K562 (cell line): ENCODE data around the gene SCGB1D4. TPM values are rescaled to one million over a fixed set of nuclear protein-coding genes. Genes with fewer than 3 reads are reported as not detected.

ENCODE experiments used
- ATAC-seq: fragments of 200-7000 bp; cut with Tn5 transposase; 3 replicates; pipeline ENCODE4 v1.9.1; 2020; ENCODE audit warnings: moderate library complexity
- BruUV-seq: library from RNA; stranded (reverse); fragments of 400-500 nt; replicated peaks from 2 replicates; lab custom pipeline; 2021; lab: Mats Ljungman, UMichigan
- CTCF ChIA-PET: fragments of 300-600 bp; formaldehyde crosslinking; extraction: SDS; loops from one replicate; lab custom pipeline; 2021; ENCODE audit warnings: low intra/inter-chr PET ratio; lab: Yijun Ruan, JAX
- POLR2A ChIA-PET: fragments of 300-600, 350-650 bp; sonication (Branson Sonifier 250); formaldehyde crosslinking; extraction: SDS; loops from one replicate; lab custom pipeline; 2021; ENCODE audit warnings: antibody characterized with exemption, inconsistent platforms; lab: Yijun Ruan, JAX
- DNase-seq, 4 experiments: peaks; one replicate each; pipeline versions ENCODE4 v3.0.0 to v3.0.0-alpha.2; 2011 to 2018; ENCODE audit warnings: low spot score in 3 of 4, mixed read lengths in 3 of 4; ENCODE audit errors: extremely low read depth in 1 of 4
- FAIRE-seq: peaks from 2 replicates; lab custom pipeline; 2011; peaks lifted over from hg19 to GRCh38; lab: Jason Lieb, UNC
- H2AFZ ChIP-seq: 2 replicates; pipeline ENCODE4 v1.6.0; 2011; ENCODE audit warnings: low read depth, low read length, control low read depth, inconsistent platforms
- H3K27ac ChIP-seq: fragments of 200-600 bp; 3 replicates; pipeline ENCODE4 v1.8.0; 2011; ENCODE audit warnings: low read depth, mild to moderate bottlenecking, control low read depth, inconsistent platforms, low read length, moderate library complexity, mixed read lengths; ENCODE audit errors: extremely low read depth
- H3K27me3 ChIP-seq, 2 experiments: fragments of 300-600 bp in 1 of 2; 2 replicates in 1 of 2; 3 replicates in 1 of 2; pipeline versions ENCODE4 v1.6.0 to v1.8.0; 2011; ENCODE audit warnings: inconsistent platforms in 2 of 2, low read length in 2 of 2, mild to moderate bottlenecking in 1 of 2, mixed read lengths in 1 of 2, moderate library complexity in 1 of 2; ENCODE audit not compliant: control insufficient read depth in 2 of 2, insufficient read depth in 2 of 2
- H3K36me3 ChIP-seq: fragments of 300-600 bp; 3 replicates; pipeline ENCODE4 v1.8.0; 2011; ENCODE audit warnings: mild to moderate bottlenecking, low read length, inconsistent platforms; ENCODE audit not compliant: control insufficient read depth, insufficient read depth
- H3K4me1 ChIP-seq, 2 experiments: fragments of 200-600 bp in 1 of 2; replicated peaks in 1 of 2; 2 replicates in 1 of 2; 3 replicates in 1 of 2; pipeline versions ENCODE4 v1.5.1 to v1.8.0; 2011; ENCODE audit warnings: inconsistent platforms in 2 of 2, low read length in 2 of 2, mild to moderate bottlenecking in 1 of 2, mixed read lengths in 1 of 2, moderate library complexity in 1 of 2; ENCODE audit not compliant: control insufficient read depth in 2 of 2, insufficient read depth in 2 of 2
- H3K4me2 ChIP-seq: 2 replicates; pipeline ENCODE4 v1.6.1; 2011; ENCODE audit warnings: low read length, control low read depth, inconsistent platforms, mixed read lengths; ENCODE audit not compliant: insufficient read depth
- H3K4me3 ChIP-seq: fragments of 200-600 bp; sonication (generic), shearing (Covaris generic); 2 replicates; pipeline ENCODE4 v1.5.1; 2016; ENCODE audit warnings: control low read depth, inconsistent platforms
- H3K79me2 ChIP-seq: fragments of 200-600 bp; 3 replicates; pipeline ENCODE4 v1.8.0; 2011; ENCODE audit warnings: low read length, inconsistent platforms; ENCODE audit not compliant: control insufficient read depth, insufficient read depth
- H3K9ac ChIP-seq, 2 experiments: 2 replicates each; pipeline versions ENCODE4 v1.6.0 to v1.6.1; 2011; ENCODE audit warnings: low read depth in 2 of 2, low read length in 2 of 2, control low read depth in 1 of 2, inconsistent platforms in 1 of 2, mild to moderate bottlenecking in 1 of 2, mixed read lengths in 1 of 2; ENCODE audit not compliant: insufficient read depth in 1 of 2
- H3K9me1 ChIP-seq: one replicate; pipeline ENCODE4 v1.6.0; 2011; ENCODE audit warnings: inconsistent platforms, mild to moderate bottlenecking, low read length, moderate library complexity; ENCODE audit not compliant: control insufficient read depth, insufficient read depth
- H3K9me3 ChIP-seq: replicated peaks from 2 replicates; pipeline ENCODE4 v1.5.1; 2011; ENCODE audit warnings: low read depth, low read length, inconsistent platforms; ENCODE audit not compliant: control insufficient read depth, insufficient read depth
- H4K20me1 ChIP-seq: replicated peaks from 2 replicates; pipeline ENCODE4 v1.6.1; 2011; ENCODE audit warnings: low read length, inconsistent platforms, mixed read lengths; ENCODE audit not compliant: control insufficient read depth, insufficient read depth
- CCAR2 ChIP-seq: fragments of 200-400 bp; formaldehyde crosslinking; IDR thresholded peaks from 2 replicates; pipeline ENCODE4 v1.6.1; 2017; ENCODE audit warnings: mild to moderate bottlenecking, low read depth, low read length
- COPS2 ChIP-seq: fragments of 450-650 bp; conservative IDR thresholded peaks from 2 replicates; pipeline ENCODE4 v1.6.1; 2016; ENCODE audit warnings: mild to moderate bottlenecking, moderate library complexity
- EP400 ChIP-seq: fragments of 450-650 bp; IDR thresholded peaks from 2 replicates; pipeline ENCODE4 v1.6.1; 2017; ENCODE audit warnings: antibody characterized with exemption, mild to moderate bottlenecking, moderate library complexity
- HMGN3 ChIP-seq: IDR thresholded peaks from 2 replicates; pipeline ENCODE4 v1.6.1; 2011; ENCODE audit warnings: borderline replicate concordance, low read depth, mild to moderate bottlenecking, mixed read lengths, low read length; ENCODE audit not compliant: insufficient read length; ENCODE audit errors: extremely low read depth
- ILF3 ChIP-seq: fragments of 450-650 bp; IDR thresholded peaks from 2 replicates; pipeline ENCODE4 v1.6.1; 2018; ENCODE audit warnings: antibody characterized with exemption, mild to moderate bottlenecking, moderate library complexity, borderline replicate concordance
- KLF13 ChIP-seq: fragments of 450-650 bp; IDR thresholded peaks from 2 replicates; pipeline ENCODE4 v1.6.1; 2016; ENCODE audit warnings: missing genetic modification characterization, low read depth, mild to moderate bottlenecking, missing compliant biosample characterization, moderate library complexity, borderline replicate concordance
- MAZ ChIP-seq, 2 experiments: fragments of 450-650 bp in 1 of 2; sonication (generic) in 1 of 2; formaldehyde crosslinking; IDR thresholded peaks in 1 of 2; conservative IDR thresholded peaks in 1 of 2; 2 replicates each; pipeline versions ENCODE4 v1.4.0 to v1.5.0; 2020; ENCODE audit warnings: mild to moderate bottlenecking in 1 of 2, missing genetic modification reagents in 1 of 2
- SMARCB1 ChIP-seq: IDR thresholded peaks from 2 replicates; pipeline ENCODE4 v1.6.1; 2011; ENCODE audit warnings: improper control_type of control experiment, low read depth; ENCODE audit not compliant: insufficient read length
- ZBTB7A ChIP-seq: IDR thresholded peaks from 2 replicates; pipeline ENCODE4 v1.6.1; 2011; ENCODE audit warnings: low read depth, mild to moderate bottlenecking, low read length, moderate library complexity, borderline replicate concordance; ENCODE audit not compliant: control insufficient read depth
- ZHX1 ChIP-seq: fragments of 150-350 bp; conservative IDR thresholded peaks from 2 replicates; pipeline ENCODE4 v1.6.1; 2014; ENCODE audit warnings: low read length
- ZNF165 ChIP-seq: fragments of 250-450 bp; sonication (Bioruptor Pico); IDR thresholded peaks from 2 replicates; pipeline ENCODE4 v1.4.0; 2020; ENCODE audit warnings: borderline replicate concordance
- ZNF184 ChIP-seq: sonication (generic); formaldehyde crosslinking; IDR thresholded peaks from 2 replicates; pipeline ENCODE4 v1.5.0; 2020; ENCODE audit warnings: missing genetic modification reagents
- ZNF561 ChIP-seq: fragments of 450-650 bp; formaldehyde crosslinking; conservative IDR thresholded peaks from 2 replicates; pipeline ENCODE4 v1.4.0; 2020; ENCODE audit warnings: mild to moderate bottlenecking, moderate library complexity
- WGBS: fragments of 100-300 bp; shearing (Covaris generic); methylation state at CpG from one replicate; pipeline ENCODE4 v1.1.6; 2016; ENCODE audit warnings: low coverage, mixed read lengths; ENCODE audit not compliant: insufficient coverage; ENCODE audit errors: missing lambda C conversion rate; 5-methylcytosine and 5-hydroxymethylcytosine counted together
- in situ Hi-C: fragments of 300-500 bp; cut with MboI; formaldehyde crosslinking; loops from 4 replicates; pipeline ENCODE4 v1.15.0; 2018; ENCODE audit warnings: inconsistent platforms, mixed read lengths
- intact Hi-C: fragments of 100-400 bp; cut with micrococcal nuclease; formaldehyde crosslinking; loops from 2 replicates; pipeline ENCODE4 v1.14.2; 2022
- polyA plus RNA-seq, 8 experiments: library from polyadenylated mRNA; depleted of rRNA in 4 of 8; stranded (reverse) in 5 of 8; unstranded in 3 of 8; fragments of >200 nt; fragmentation: Nextera tagmentation in 2 of 8; fragmentation: Illumina TruSeq in 1 of 8; extraction: Ambion mirVana in 2 of 8; extraction: Trizol in 1 of 8; gene quantifications; 2 replicates each; pipeline versions ENCODE4 v1.2.1 to v1.2.3, GENCODE V29; 2011 to 2014; ENCODE audit warnings: inconsistent platforms in 1 of 8, missing spikeins in 1 of 8
- total RNA-seq, 7 experiments: library from RNA; depleted of rRNA in 6 of 7; stranded (reverse); fragments of >200 nt in 6 of 7; fragmentation: Illumina TruSeq in 2 of 7; extraction: Trizol in 2 of 7; gene quantifications; 2 replicates each; pipeline versions ENCODE4 v1.2.1 to v1.2.3, GENCODE V29; 2011 to 2021; ENCODE audit warnings: low replicate concordance in 1 of 7

Gene SCGB1D4
- total and polyA plus RNA-seq, 9 of the 15 experiments (the other 6 are each of a cell fraction or from before 2014, with no cell fraction given) = not detected

GRCh38 chr11:62266558-62266957 lies 32.3 kb downstream of the SCGB1D4 start (continued):
- no peak for TF ChIP-seq ZHX1
- TF ChIP-seq ILF3 = no peak
- no peak for TF ChIP-seq KLF13 (tag)
- no peak for TF ChIP-seq COPS2
- no peak for TF ChIP-seq ZNF184
- no peak for TF ChIP-seq EP400
- TF ChIP-seq SMARCB1 = no peak
- TF ChIP-seq CCAR2 = no peak

DNA sequence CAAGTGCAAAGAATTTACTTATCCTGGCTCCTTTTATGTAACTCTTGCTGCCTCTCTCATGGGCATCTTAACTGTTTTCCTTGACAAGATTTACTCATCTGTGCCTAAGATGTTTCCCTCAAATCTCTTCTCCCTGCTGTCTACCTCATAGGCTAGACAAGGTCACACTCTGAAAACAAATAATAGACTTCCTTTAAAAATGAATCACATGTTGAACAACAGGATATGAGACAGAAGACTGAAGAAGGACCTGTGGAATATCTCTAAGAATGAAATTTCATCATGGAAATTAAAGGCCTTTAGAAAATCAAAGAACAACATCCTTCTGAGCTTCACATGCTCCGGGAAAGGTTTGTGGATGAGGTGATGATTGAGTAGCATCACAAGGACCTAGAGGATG lies 34.9 kb downstream of the SCGB1D4 start:
- 0% methylated on average over 1 of the region's 1 CpG for WGBS
- no peak overlapping the region for H3K27ac ChIP-seq
- no peaks in the 10 kb centered on the region for H4K20me1 ChIP-seq
- H3K27me3 ChIP-seq = peaks cover 16 to 30% of the 10 kb centered on the region in 2 experiments; a peak in 4 of 5 replicates
- H3K9me3 ChIP-seq = no peaks in the 10 kb centered on the region
- ATAC-seq (no peak), FAIRE-seq (no peak), DNase-seq (no peak)
- H2AFZ ChIP-seq = no peak overlapping the region
- ChIA-PET POLR2A (no interaction called here), CTCF (no interaction called here)
- intact Hi-C loops = no loop called here
- in situ Hi-C loops = no loop called here
- no TSS peak for BruUV-seq
- no peak for TF ChIP-seq ZNF165 (CRISPR knock-in tag)
- TF ChIP-seq HMGN3 = no peak
- TF ChIP-seq ZBTB7A = no peak
- no peak for TF ChIP-seq MAZ (CRISPR knock-in tag; conservative IDR thresholded peaks at IDR 0.05 in 1 of 2, IDR thresholded peaks at IDR 0.05 in 1 of 2)
- no peak for TF ChIP-seq ZNF561 (CRISPR knock-in tag)
- H3K9ac ChIP-seq = no peak overlapping the region
- H3K4me3 ChIP-seq = no peak overlapping the region
- no peak overlapping the region for H3K4me2 ChIP-seq
- no peaks in the 10 kb centered on the region for H3K79me2 ChIP-seq
- H3K4me1 ChIP-seq = no peaks in the 10 kb centered on the region
- H3K36me3 ChIP-seq = no peaks in the 10 kb centered on the region
- H3K9me1 ChIP-seq = no peaks in the 10 kb centered on the region
